ENCODE data around the gene SPAG16. TPM values are rescaled to one million over a fixed set of nuclear protein-coding genes. Genes with fewer than 3 reads are reported as not detected.

The SPAG16 gene
- 14.3 and 16.6 TPM in 2 replicates for total RNA-seq (2014; rRNA removed; shearing (Covaris generic))

GRCh38 chr2:213284105-213285090 is at the start of gene SPAG16:
Gene SPAG16 (plus strand): TSS chr2:213284464.
- peak; percentile 96 for DNase-seq (ENCODE audit: low read depth)

GRCh38 chr2:213234641-213235040 is 49.6 kb upstream of the SPAG16 start:
- no peak for DNase-seq (ENCODE audit: low read depth)

DNA sequence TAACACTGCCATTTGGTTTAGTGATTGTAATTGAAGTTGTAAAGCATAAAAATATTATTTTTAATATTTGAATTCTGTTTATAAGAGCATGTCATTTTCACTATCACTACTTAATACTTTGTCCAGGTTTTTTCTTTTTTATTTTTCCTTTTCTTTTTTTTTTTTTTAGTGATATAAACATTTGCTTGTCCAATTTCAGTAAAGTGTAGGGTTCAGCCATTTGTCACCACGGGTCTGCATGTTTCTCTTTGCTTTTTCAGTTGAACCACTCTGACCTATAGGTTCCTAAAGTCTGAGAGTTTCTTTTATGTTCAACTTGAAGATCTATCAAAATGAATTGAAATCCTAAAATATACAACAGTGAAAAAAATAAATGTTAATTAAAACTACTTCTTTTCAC is 48.5 kb upstream of the SPAG16 start:
- no peak for DNase-seq (ENCODE audit: low read depth)

DNA sequence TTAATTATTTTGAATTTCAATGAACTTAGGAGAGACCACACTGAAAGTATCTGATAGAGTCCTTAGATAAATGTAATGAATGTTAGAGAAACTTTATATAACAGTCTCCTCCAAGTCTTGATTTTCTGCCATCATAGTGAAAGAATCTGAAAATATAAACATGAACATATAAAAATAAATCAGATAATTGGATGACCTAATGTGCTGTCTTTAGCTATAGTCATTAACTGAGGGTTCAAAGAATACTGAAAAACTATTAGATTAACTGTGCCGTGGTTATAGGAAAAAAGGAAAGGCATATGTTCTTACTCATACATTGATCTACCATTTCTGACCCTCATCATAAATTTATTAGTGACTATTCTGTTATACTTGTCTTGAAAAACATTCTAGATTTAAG is 47.0 kb upstream of the SPAG16 start:
- no peak for DNase-seq (ENCODE audit: low read depth)

DNA sequence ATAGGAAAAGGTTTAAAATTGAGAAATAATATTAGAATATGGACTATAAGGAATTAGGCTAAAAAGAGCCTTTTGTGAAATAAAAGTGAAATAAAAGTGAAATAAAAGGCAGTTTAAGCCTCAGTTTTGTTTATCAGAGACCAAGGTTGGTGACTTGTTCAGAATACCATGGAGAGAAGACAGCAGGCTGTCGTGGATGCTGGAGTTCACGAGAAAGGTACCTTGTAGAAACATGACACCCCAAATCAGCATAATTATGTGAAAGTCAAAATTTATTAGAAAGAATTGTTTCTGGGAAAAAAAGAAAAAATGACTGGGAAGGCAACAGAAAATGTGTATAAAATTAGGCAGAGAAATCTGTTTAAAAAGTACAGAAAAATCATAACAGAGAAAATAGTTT is 46.5 kb upstream of the SPAG16 start:
- DNase-seq (ENCODE audit: low read depth) = no peak

DNA sequence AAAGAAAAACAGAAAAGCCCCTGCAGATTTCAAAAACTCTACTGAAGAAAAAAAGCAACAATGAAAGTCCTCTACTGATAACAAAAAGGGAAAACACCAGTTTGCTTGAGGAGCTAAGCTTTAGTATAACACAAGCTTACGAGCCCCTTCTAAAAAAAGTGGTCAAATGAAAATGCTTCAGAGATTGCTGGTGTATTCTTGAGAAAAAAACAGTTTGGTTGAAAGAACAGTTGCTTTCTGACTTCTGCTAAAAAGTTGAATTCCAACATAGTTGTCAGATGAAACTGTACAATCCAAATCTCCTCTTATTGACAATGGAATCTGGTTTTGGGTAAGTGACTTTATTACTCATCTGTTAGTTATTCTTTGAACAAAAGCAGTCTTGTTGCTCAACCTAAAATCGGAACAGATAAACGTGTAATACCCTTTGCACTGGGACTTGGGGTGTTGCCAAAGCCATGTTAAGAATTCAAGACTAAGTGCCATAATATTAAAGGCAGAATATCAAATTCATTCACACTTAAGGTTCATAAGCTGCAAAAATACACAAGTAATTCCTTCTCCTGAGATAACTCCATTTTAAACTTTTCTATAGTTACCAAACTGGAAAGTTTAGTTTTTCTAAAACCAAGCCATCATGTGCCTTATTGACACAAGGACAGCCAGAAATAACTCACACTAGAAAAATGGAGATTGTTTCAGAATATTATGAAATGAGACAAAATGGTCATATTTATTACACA is 45.3 kb upstream of the SPAG16 start:
- peak; percentile 60 for DNase-seq (ENCODE audit: low read depth)

DNA sequence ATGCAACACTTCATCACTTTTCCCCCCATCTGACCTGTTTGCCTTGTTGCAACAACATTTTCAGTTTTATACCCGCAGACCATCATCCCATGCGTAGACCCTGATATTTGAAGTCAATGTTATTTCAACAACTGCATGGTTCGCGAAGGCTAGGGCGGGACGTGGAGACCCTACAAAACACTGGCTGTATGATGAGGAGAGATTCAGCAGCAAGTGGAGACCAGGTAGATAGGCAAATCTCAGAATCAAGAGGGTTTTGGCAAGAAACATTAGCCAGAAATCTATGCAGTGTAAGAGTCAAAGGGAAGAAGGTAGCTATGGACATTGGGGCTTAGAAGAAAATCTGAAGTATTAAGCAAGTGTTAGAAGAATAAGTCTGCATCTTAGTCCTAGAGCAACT is 42.4 kb upstream of the SPAG16 start:
- no peak for DNase-seq (ENCODE audit: low read depth)

DNA sequence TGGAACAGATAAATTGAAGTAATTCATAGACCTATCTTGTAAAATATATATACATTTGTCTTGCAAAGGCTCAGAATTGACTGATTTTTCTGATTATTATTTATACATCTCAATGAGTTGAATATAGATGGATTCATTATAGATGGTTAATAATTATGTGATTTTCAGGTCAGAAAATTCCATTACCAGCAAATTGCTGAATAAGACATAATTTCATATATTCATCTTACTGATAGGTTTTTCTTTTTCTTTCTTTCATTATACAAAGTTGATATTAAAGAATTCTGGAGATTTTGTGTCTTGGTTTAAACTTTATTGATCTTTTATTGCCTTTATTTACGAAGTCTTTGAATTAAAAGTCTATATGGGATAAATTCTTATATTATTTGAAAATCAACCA is 41.6 kb upstream of the SPAG16 start:
- no peak for DNase-seq (ENCODE audit: low read depth)

- no peak for DNase-seq (ENCODE audit: low read depth)
Observed at GRCh38 chr2:213243189-213244044, 40.8 kb upstream of the SPAG16 start.

DNA sequence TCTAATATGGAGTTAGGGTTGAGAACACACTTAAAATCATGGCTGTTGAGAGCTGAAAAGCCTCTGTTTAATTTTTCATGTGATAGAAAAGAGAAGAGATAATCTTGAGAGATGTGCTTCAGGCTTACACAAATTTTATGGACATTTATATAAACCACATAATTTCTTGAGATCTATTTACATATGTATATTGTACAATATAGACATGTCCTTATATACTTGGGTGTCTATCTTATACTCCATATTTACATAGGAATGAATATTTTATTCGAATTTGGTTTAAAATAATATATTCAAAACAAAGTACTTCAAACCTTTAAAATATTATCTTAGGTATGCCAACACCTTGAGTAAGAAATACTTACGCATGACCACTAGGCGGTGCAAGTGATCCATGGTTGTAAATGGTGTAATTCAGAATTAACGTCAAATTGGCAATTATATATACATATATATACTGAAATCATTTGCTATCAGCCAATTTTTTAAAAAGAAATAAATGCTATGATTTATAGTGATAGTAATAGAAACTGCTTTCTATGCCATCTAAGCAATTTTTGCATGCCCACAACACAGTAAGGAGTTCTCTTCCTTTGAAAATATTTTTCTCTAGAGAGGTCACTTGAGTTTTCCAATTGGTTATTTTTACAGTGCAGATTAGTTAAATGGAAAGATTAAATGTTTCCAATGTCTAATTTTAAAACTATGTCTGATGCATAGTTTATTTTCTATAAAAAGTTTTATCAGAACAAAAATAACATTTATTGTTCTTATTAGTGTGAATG is 37.6 kb upstream of the SPAG16 start:
- DNase-seq (ENCODE audit: low read depth) = peak; percentile 35

- no peak for DNase-seq (ENCODE audit: low read depth)
Observed at GRCh38 chr2:213247566-213247965, 36.7 kb upstream of the SPAG16 start.

GRCh38 chr2:213248637-213249036 is 35.6 kb upstream of the SPAG16 start:
- DNase-seq (ENCODE audit: low read depth) = no peak

DNA sequence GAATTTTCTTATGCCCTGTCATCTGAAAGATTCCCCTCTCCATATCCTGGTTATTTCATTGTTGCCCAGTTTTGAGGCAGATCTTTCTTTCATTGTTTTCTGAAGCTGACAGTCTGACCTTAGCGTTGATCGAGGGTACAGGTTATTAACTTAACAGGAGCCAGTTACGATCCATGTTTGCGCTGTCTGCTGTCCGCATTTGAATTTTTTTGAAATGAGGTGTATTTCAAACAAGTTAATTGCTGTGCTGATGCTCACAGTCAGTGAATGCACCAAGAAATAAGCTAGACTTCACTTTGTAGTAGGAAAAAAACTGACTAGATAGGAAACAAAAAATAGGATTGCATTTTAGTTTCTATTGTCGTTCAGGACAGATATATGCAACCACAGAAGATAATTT is 34.8 kb upstream of the SPAG16 start:
- no peak for DNase-seq (ENCODE audit: low read depth)

DNA sequence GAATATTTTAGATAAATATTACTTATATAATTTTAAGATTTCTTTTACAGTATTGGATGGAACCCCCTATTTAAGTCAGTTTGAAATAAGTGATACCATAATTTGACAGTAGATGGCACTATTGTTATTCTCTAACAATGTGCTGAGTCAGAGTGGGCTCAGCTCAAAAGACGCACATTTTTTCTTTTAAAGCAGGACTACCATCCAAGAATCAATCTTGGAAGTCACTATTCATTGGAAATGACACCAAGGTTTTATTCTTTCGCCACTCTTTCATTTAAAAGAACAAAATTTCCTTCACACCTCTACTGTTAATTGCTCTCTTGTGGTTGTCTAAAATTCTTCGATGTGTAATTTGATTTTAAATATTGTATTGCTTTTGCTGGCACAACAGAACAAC is 32.6 kb upstream of the SPAG16 start:
- peak; percentile 34 for DNase-seq (ENCODE audit: low read depth)

- no peak for DNase-seq (ENCODE audit: low read depth)
Observed at GRCh38 chr2:213252206-213252605, 32.1 kb upstream of the SPAG16 start.

GRCh38 chr2:213253162-213253561 is 31.1 kb upstream of the SPAG16 start:
- DNase-seq (ENCODE audit: low read depth) = no peak

GRCh38 chr2:213259266-213259665 is 25.0 kb upstream of the SPAG16 start:
- DNase-seq (ENCODE audit: low read depth) = no peak

DNA sequence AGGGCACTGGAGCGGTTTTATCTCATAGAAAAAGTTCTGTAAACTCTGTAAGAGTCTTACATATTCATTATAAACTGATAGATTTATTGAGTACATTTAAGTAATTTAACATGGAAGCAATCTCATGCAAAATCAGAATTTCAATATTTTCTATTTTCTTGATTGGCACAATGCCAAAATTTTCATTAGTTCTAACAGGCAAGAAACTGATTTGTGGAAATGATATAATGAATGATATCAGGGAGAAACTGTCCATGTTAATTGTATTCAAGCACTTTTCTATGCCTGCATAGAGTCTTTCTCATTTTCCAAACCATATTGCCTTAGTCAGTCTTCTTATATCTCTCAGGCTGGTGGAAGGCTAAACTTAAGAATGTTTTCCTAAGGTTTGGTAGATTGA is 23.0 kb upstream of the SPAG16 start:
- DNase-seq (ENCODE audit: low read depth) = no peak

- no peak for DNase-seq (ENCODE audit: low read depth)
Observed at GRCh38 chr2:213261715-213262114, 22.5 kb upstream of the SPAG16 start.

DNA sequence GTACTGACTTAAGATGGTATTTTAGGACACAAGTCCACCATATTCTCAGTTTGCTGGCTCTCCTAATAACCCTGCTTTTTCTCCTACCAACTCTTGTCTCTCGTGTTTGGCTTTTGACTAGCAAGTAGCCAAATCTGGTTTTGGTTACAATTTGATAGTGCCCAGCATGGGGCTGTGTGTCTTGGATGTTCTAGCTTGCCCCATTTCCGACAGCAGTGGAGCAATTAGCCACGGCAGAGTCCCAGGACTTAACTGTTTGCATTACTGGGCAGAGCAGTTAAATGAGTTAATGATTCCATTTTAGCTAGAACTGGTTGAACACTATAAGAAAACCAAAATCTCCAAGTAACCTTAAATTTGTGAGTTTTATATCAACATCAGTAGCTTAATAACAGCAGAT is 18.6 kb upstream of the SPAG16 start:
- no peak for DNase-seq (ENCODE audit: low read depth)

GRCh38 chr2:213266421-213266820 is 17.8 kb upstream of the SPAG16 start:
- no peak for DNase-seq (ENCODE audit: low read depth)
